Astrocyte of the hippocampus (primary cell): ENCODE results near the gene ERMAP.
A peak's percentile ranks its signal among the peaks of the same experiment; 100 is the strongest.
"Not testable (repeated sequence)": the region's sequence is repeated elsewhere in the genome, so short reads cannot be mapped to it uniquely, and the experiment has no call there.

ENCODE experiments used
- DNase-seq: peaks from one replicate; pipeline ENCODE4 v3.0.0; 2011; ENCODE audit warnings: low read depth, low spot score

The ERMAP gene

DNA sequence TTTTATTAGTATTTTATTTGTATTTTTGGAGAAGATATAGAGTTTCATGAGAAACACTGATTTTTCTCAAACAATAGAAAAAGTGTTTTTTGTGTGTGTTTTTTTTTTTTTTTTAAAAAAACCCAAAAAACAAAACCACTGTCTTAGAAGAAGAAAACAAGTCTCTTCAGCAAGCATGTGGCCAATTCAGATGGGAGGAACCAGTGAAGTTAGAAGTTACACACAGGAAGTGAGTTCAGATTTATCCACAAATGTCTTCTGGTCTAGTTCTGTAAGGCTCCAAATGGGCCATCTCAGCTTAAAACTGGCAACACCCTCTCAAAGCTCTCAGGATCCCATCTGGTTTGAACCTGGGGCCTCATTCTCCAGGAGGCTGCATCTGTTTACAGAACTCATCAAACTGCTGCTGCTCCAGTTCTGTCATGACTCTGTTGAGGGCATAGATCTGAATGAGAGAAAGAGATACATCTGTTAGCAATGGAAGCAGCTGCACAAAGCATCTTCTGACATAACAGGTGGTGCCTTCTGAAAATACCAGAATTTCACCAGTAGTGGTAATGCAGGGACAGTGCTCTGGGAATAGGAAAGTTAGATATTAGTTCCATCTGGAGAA lies 9.8 kb upstream of the ERMAP start:
- no peak for DNase-seq

DNA sequence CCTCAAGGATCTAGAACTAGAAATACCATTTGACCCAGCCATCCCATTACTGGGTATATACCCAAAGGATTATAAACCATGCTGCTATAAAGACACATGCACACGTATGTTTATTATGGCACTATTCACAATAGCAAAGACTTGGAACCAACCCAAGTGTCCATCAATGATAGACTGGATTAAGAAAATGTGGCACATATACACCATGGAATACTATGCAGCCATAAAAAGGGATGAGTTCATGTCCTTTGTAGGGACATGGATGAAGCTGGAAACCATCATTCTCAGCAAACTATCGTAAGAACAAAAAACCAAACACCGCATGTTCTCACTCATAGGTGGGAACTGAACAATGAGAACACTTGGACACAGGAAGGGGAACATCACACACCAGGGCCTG lies 2.1 kb upstream of the ERMAP start:
- DNase-seq: not testable (repeated sequence)

DNA sequence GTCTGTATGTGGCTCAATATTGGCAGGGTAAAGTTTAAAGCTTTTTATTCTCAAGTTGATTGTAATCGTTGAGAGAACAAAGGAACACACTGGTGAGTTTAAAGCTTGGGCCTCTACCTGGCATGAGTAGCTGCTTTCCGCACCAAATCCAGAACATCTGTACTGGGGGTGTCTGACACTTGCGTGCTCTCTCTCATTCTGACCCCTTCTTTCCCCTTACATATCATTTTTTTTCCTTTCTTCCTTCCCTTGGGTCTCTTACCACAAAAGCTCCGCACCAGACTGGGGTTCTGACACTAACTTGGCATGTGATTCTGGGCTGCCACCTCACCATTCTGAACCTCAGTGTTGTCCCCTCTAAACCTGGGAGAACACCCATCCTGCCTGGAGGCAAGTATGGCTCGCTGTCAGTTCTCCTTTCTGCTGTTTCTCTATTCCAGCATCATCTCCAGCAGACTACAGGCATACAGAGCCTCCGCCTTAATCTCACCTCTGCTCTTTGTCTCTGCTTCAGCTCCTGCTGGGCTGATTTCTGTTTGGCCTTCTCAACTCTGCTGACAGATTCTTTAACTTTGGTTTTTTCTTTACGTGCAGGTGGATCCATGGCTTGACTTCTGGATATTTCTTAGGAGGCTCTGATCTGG lies 859 bp upstream of the ERMAP start:
- peak; percentile 42 for DNase-seq

DNA sequence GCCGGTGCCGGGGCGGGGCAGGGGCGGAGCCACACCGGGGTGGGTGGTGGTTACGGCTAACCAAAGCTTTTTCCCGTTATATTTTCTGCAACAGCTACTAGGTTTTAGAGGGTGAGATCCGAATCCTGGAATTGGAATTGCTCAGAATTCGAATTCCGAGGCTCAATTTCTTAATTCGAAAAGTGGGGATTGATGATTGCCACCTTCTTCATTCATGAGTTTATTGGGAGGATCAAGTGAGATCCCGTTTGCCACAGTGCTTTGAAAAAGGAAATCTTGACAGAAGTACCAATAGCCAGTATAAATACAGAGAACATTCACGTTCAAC lies 482 bp downstream of the ERMAP start:
- DNase-seq: no peak

DNA sequence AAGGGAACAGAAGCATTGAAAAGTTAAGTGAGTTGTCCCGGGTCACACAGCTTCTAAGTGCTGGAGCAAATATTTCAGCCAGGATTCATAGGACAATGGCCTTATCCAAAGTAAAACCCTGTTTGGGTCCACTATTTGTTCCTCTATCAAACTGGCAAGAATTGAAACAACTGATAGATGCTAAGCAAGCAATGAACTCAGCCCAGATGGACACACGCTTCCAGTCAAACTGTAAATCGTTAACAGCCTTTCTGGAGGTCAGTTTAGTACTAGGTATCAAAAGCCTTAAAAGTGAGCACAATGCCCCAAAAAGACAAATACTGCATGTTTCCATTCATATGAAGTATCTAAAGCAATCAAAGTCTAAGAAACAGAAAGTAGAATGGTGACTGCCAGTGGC lies 1.1 kb downstream of the ERMAP start:
- no peak for DNase-seq

DNA sequence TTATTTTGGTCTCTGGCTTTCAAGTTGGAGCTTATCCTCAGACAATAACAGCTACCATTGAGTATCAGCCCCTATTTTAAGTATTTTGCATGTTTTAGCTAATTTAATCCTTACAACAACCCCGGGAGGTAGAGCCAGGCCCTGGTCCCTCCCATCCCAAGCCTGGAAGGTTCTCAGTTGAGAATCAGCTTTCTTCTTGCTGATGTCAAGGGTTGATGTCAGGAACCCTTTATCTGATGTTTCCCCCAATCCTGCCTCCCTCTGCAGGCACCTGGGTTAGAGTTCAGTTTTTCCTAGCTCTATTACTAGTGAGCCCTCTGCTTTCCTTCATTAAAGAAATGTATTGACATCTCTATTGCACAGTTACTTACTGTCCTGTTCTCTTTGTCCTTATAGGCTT lies 3.9 kb downstream of the ERMAP start:
- no peak for DNase-seq

DNA sequence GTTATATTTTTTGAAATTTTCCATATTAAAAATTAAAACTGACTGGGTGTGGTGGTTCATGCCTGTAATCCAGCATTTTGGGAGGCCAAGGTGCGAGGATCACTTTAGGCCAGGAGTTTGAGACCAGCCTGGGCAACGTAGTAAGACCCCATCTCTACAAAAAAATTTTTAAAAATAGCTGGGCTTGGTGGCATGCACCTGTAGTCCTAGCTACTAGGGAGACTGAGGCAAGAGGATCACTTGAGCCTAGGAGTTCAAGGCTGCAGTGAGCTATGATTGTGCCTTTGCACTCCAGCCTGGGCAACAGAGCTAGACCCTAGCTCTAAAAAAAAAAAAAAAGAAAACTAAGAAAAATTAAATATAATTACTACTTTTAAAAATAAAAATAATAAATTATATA lies 4.8 kb downstream of the ERMAP start:
- DNase-seq: no peak

DNA sequence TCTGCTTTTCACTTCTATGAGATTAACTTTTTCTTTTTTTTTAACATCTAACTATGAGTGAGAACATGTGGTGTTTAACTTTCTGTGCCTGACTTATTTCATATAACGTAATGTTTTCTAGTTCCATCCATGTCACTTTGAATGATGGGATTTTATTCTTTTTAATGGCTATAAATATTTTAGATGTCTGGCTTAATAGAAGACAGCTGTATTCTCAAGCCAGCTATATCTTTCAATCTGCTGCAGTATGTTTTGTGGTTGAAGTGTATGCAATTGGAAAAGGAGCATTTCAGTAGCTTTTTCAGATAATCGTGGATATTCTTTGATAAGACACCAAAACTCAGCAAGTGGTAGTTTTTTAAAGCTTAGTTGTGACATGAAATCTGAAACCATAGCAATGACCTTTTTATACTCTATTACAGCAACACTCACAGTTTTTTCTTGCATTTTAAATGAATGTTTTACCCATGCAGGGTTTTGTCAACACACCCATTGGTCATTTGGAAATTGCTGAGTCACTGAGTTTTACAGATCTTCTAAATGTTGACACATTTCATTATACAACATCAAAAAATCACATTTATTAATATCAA lies 6.0 kb downstream of the ERMAP start:
- peak; percentile 7 for DNase-seq

DNA sequence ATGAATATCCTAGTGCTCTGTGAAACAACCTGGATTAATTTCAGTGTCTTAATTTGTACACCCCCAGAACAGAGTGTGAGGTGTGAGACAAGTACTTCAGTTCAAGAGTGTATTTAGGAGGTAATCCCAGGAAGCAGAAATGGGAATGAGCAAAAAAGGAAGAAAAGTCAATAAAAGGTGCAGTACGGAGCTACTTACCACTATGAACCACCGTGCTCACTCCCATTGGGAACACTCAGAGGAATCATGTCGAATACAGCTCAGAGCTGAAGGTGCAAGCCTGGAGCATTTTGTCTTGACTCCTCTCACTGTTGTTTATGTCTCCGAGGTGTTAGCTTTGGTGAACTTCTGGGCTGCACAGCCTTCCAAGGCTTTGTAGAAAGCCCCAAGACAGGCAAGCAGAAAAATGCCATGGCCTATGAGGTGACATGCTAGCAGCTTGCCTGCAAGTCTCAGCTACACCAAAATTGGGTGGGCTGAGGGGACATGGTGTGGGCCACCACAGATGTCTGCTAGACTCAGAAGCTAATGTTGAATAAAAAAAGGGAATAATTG lies 7.6 kb downstream of the ERMAP start:
- DNase-seq: no peak

DNA sequence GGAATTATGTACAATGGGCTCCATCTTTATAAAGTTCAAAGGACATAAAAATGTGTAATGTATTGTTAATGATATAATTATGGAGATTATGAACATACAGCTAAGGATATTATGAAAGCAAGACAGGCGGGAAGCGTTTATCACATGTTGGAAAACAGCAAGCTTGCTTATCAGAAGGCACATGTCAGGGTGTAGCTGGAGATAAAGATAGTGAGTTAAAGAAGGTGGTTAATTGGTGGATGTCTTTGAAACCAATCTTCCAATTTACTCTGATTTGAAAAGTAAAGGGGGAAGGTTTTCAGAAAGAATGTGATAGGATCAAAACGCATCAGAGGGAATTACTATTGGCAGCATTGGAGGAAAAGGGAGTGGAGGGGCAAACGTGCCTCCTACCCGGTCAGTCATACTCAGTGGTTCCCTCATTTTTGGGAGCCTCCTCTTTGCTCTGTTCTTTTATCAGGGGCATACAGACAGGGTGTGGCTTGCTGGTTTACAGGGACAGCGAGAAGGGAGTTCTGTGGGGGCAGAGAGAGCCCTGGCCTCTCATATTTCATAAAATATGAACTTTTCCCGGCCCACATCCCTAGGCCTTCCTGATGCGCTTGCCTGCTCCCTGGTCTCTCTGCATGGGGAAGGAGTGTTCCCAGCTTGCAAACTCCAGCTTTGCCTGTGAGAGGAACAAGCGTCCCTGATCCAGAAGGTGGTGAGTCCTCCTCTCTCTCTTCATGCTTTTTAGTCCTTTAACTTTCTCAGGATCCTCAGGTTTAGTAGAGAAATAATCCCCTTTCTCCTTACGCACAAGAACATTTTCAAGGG lies 8.3 kb downstream of the ERMAP start:
- DNase-seq: no peak

DNA sequence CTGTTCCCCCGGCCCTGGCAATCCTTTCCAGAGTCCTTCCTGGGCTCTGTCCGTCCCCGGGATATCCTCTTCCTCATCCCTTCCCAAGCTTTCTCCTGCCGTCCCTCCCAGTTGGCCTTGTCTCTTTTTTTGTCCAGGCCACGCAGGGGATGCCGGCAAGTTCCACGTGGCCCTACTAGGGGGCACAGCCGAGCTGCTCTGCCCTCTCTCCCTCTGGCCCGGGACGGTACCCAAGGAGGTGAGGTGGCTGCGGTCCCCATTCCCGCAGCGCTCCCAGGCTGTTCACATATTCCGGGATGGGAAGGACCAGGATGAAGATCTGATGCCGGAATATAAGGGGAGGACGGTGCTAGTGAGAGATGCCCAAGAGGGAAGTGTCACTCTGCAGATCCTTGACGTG lies 13.7 kb downstream of the ERMAP start:
- no peak for DNase-seq

DNA sequence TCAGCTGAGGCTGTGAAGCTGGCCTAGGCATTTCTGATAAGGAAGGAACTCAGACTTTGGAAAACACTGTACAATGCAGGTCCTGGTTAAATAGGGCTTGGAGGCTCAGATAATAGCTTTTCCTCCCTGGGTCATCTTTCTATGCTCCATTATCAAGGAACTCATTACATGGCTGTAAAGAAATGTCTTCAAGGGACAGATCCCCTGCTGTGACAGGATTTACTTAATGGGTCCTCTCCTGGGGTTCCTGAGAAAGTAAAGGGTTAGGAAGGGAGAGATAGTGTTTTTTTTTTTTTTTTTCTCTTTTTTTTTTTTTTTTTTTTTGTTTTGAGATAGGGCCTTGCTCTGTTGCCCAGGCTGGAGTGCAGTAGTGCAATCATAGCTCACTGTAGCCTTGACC lies 14.4 kb downstream of the ERMAP start:
- DNase-seq: no peak

DNA sequence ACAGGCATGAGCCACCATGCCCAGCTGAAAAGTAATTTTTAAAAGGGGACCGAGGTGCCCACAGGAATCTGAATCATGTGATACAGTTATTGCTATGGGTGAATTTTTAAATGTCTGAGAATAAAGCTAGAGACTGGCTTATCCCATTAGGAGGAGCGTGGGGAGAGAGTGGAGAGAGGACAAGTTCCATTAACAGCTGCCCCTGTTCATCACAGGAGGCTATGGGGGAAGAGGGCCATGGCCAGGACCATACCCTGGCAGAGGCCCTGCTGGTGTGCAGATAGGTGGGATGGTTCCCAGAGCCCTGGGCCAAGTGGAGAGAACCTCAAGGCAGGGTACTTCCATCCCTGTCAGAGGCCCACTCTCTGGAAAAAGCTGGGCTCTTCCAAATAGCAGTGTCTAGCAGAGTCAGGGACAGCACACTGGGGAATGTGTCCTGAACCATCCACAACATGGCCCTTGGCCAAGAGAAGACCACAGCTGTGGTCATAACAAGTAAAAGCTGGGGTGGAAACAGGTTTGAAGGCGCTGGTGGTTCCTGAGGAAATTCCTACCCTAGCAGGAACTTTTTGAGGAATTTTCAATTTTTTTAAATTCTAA lies 15.8 kb downstream of the ERMAP start:
- DNase-seq: no peak

DNA sequence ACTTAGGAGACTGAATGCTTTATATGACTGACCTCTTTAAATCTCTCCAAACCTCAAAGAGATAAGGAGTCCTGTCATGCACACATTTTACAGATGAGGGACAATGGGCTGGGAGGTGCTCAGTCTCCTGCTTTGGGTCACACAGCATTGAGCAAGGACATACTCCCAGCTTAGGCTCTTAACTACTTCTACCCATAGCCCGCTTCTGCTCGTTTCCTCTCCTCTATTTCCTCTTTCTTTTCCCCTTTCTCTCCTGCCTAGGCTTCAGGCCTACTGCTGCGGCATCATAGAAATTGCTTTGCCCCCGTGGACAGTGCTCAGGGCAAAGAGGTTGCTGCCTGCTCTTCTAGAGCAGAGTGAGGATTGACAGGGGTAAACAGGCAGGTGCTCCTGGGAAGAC lies 17.1 kb downstream of the ERMAP start:
- DNase-seq: no peak

DNA sequence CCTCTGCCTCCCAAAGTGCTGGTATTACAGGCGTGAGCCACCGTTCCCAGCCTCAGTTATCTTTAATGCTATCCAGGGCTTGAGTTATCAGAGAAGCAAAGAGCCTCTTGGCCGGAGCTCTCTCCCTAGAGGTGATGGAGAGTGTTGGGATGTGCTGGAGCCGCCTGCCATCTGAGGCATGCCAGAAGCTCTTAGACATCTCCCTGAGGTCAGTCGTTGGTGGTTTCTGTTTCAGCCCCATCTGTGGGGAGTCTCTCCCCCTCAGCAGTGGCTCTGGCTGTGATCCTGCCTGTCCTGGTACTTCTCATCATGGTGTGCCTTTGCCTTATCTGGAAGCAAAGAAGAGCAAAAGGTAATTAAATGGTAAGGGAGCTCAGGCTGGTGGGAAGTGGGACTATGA lies 17.9 kb downstream of the ERMAP start:
- no peak for DNase-seq

DNA sequence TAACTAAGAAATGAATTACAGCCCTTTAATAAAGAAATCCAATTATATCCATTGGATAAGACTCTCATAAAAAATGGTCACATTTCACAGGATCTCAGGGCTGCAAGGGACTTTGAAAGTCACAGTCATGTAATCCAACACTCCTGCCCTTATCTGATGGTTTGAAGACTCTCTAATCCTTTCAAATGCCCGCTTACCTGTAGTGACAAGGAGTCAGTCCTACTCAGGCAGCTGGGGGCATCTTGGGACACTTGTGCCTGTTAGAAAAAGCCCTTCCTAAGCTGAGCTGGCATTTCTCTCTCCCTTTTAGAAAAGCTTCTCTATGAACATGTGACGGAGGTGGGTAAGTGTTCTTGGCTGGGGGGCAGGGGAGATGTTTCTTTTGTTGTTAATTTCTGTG lies 18.5 kb downstream of the ERMAP start:
- DNase-seq: no peak

DNA sequence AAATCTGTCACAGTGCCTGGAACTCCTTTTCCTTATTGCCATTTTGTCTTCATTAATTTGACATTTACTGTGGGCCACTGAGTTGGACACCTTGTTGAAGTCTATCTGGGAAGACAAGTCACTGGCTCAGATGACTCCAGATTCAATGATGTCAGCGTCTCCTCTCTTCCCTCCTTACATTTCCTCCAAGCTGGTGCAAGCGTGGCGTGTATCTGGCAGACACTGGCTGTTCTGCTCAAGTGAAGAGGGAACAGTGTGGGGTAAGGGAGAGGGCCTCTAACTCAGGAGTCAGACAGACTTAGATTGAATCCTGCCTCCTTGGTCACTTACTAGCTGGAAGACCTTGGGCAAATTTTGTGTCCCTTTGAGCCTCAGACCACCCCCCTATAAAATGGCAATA lies 20.8 kb downstream of the ERMAP start:
- DNase-seq: no peak

DNA sequence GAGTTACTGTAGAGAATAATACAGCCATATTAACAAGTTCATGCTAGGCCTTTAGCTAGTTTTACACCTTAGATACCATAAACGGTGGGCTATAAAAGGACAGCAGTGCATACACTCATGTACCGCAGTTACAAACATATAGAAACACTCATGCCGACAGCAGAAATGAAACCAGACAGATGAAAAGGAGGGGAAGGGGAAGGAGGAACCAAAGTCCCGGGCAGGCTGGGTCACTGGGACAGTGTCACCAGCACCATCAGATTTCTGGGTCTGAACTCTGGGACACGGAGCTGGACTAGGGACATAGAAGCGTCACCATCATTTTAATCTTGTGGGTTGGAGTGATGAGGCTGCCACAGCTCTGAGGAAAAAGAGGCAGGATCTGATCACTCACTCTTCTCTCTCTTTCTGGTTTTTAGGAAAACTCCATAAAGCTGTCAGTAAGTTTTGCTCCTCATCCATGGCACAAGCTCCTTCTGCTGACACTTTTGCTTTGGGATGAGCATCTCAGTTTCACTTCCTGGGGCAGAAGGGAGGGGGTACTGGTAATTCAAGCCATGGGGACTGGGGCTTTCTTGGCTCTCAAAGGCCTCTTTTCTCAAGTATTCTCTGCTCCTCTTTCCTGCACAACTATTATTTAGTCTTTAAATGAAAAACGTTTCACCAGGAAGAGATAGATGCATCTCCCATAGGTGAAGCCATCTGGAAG lies 21.7 kb downstream of the ERMAP start:
- DNase-seq: no peak

DNA sequence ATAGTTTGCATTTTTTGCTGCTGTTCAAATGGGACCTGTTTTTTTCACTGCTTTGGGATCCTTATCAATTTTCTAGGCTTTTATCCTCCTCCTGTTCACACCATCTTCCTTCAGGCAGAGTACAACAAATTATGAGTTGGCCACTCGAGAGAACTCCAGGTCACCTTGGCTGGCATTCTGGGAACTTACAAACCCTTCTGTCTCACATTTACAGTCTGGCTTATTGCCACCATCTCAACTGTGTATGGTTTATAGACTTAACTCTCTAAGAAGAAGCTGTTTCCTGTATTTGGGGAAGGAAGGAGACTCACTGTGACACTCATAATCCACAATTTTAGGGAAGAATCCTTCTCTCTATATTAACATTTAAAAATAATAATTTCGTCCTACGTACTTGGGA lies 24.1 kb downstream of the ERMAP start:
- no peak for DNase-seq

DNA sequence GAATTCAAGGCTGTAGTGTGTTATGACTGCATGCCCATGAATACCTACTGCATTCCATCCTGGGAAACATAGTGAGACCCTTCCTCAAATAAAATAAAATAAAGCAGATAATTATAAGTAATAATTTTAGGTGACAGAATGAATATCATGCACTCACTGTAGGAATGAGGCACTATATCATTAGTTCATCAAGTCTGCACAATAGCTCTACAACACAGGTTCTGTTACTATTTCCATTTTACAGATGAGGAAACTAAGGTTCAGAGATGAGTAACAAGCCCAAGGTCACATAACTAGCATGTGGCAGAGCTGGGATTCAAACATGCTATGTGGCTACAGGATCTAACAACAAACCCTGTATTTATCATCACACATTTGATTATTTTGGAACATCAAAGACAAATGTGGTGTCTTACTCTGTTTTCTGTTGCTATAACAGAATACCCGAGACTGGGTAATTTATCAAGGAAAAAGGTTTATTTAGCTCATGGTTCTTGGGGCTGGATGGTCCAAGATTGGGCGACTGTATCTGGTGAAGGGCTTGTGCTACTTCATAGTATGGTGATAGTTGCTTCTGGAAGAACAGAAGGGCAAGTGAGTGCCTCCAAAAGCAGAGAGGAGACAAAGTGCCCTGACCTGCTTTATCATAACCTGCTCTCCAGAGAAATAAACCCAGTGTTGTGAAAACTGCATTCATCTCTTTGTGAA lies 24.7 kb downstream of the ERMAP start:
- no peak for DNase-seq

DNA sequence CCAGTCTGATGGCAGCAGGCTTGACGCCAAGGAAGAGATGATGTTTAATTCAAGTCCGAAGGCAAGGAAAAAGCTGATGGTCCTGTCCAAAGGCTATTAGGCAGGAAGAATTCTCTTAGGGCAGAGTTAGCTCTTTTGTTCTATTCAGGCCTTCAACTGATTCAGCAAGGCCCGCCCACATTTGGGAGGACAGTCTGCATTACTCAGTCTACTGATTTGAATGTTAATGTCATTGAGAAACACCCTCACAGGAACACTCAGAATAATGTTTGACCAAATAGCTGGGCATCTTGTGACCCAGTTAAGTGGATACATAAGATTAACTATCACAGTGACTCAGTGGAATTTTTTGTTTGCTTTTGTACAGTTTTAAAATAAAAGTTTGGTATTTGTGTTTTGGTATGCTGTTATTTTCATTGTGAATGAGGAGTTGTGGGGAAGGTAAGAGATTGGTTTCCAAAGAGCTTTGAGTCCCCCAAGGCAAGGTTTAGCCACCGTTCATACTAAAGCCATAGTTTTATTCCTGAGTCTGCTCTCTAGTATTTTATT lies 27.7 kb downstream of the ERMAP start:
- DNase-seq: peak; percentile 46
